ENCODE results near the gene PBX2. TPM values are rescaled to one million over a fixed set of nuclear protein-coding genes. Genes with fewer than 3 reads are reported as not detected.

Gene PBX2
- polyA plus RNA-seq, 10 donors = 86.2 to 123 (median 103) TPM

- no peak for DNase-seq
Observed at GRCh38 chr6:32175322-32175710, 14.7 kb downstream of the PBX2 start.

GRCh38 chr6:32174416-32174815 is 15.6 kb downstream of the PBX2 start:
- DNase-seq = peak in 1 of 3 donors; percentile 0

GRCh38 chr6:32173051-32173727 is 16.8 kb downstream of the PBX2 start:
- peak in 1 of 3 donors; percentile 1 for DNase-seq

GRCh38 chr6:32171234-32171633 is 18.8 kb downstream of the PBX2 start:
- DNase-seq = no peak

GRCh38 chr6:32170294-32170693 is 19.7 kb downstream of the PBX2 start:
- no peak for DNase-seq

- no peak for DNase-seq
Observed at GRCh38 chr6:32168807-32169591, 21.0 kb downstream of the PBX2 start.

GRCh38 chr6:32168350-32168749 is 21.7 kb downstream of the PBX2 start:
- DNase-seq = no peak

GRCh38 chr6:32167761-32168262 is 22.2 kb downstream of the PBX2 start:
- DNase-seq = no peak

- DNase-seq = no peak
Observed at GRCh38 chr6:32167154-32167760, 22.7 kb downstream of the PBX2 start.

GRCh38 chr6:32166411-32167061 is 23.5 kb downstream of the PBX2 start:
- DNase-seq = no peak

- DNase-seq = no peak
Observed at GRCh38 chr6:32164295-32164694, 25.7 kb downstream of the PBX2 start, which contains the start of gene EGFL8. Gene EGFL8 (plus strand): TSS chr6:32164595. CDS start chr6:32166166, 1,571 bp downstream.

GRCh38 chr6:32163559-32164258 is 26.3 kb downstream of the PBX2 start:
- no peak for DNase-seq

GRCh38 chr6:32158052-32158451 is 31.9 kb downstream of the PBX2 start:
- no peak for DNase-seq

GRCh38 chr6:32156891-32157290 is 33.1 kb downstream of the PBX2 start:
- no peak for DNase-seq

GRCh38 chr6:32154514-32155161 is 35.4 kb downstream of the PBX2 start:
- DNase-seq = peak; percentile 70 to 88 (median 73)

- DNase-seq = peak; percentile 94 to 98 (median 96)
Observed at GRCh38 chr6:32153564-32154513, 36.2 kb downstream of the PBX2 start, which contains the start of gene PPT2. Gene PPT2 (plus strand): TSS chr6:32154141. CDS start chr6:32154595, 454 bp downstream.

GRCh38 chr6:32152769-32153563 is 37.0 kb downstream of the PBX2 start:
- DNase-seq = peak in 2 of 3 donors; percentile 32 to 65

All from muscle of back (tissue), 11 donors.